D721Med (cell line): ENCODE data around the gene LHX2.

Experiments
- DNase-seq: peaks from one replicate; pipeline ENCODE4 v3.0.0; 2011; ENCODE audit warnings: low spot score; ENCODE audit not compliant: insufficient read length
- FAIRE-seq: peaks from 2 replicates; lab custom pipeline; 2011; peaks lifted over from hg19 to GRCh38; lab: Jason Lieb, UNC
- CTCF ChIP-seq: IDR thresholded peaks from 2 replicates; pipeline ENCODE4 v1.5.1; 2012; ENCODE audit warnings: mild to moderate bottlenecking, control low read depth; ENCODE audit not compliant: insufficient read depth; ENCODE audit errors: missing control alignments

Gene LHX2

GRCh38 chr9:124019771-124020519, 8.4 kb downstream of the LHX2 start:
- DNase-seq (no peak), FAIRE-seq (no peak)
- TF ChIP-seq CTCF: no peak

GRCh38 chr9:124020520-124021384, 9.2 kb downstream of the LHX2 start:
- no peak for FAIRE-seq
- TF ChIP-seq CTCF: no peak
- DNase-seq: no peak

- DNase-seq (no peak), FAIRE-seq (no peak)
- no peak for TF ChIP-seq CTCF
Measured at GRCh38 chr9:124021385-124021769, 9.8 kb downstream of the LHX2 start.

GRCh38 chr9:124022201-124023121, 10.9 kb downstream of the LHX2 start:
- no peak for TF ChIP-seq CTCF
- no peak for FAIRE-seq
- DNase-seq: no peak

GRCh38 chr9:124024107-124024506, 12.5 kb downstream of the LHX2 start:
- DNase-seq (no peak), FAIRE-seq (no peak)
- TF ChIP-seq CTCF: no peak

- FAIRE-seq: no peak
- no peak for TF ChIP-seq CTCF
- no peak for DNase-seq
Measured at GRCh38 chr9:124029617-124030016, 18.0 kb downstream of the LHX2 start.
